Common myeloid progenitor, CD34-positive (primary cell): ENCODE measurements around the gene INO80C.
A peak's percentile ranks its signal among the peaks of the same experiment; 100 is the strongest.

Experiments used
- CTCF ChIA-PET: fragments of 350-600 bp; sonication (Branson Sonifier 250); formaldehyde crosslinking; loops from one replicate; lab custom pipeline; 2021; ENCODE audit warnings: antibody characterized with exemption; lab: Charles Lee
- POLR2A ChIA-PET: fragments of 350-600 bp; sonication (Branson Sonifier 250); formaldehyde crosslinking; loops from one replicate; lab custom pipeline; 2021; ENCODE audit warnings: antibody characterized with exemption; lab: Charles Lee
- DNase-seq, 3 donors: peaks; one replicate each; pipeline versions ENCODE4 v3.0.0 to v3.0.0-alpha.2; 2013
- H3K27ac ChIP-seq, 2 experiments: 1 replicate in 1 of 2; 2 replicates in 1 of 2; pipeline ENCODE4 v1.7.0; 2013; ENCODE audit warnings: inconsistent platforms in 2 of 2, low read length in 2 of 2, mild to moderate bottlenecking in 2 of 2, low read depth in 1 of 2, moderate library complexity in 1 of 2; ENCODE audit not compliant: severe bottlenecking in 2 of 2, insufficient read depth in 1 of 2, poor library complexity in 1 of 2
- H3K27me3 ChIP-seq, 5 experiments: replicated peaks in 2 of 5; 1 replicate in 3 of 5; 2 replicates in 2 of 5; pipeline versions ENCODE4 v1.6.1 to v1.7.0; 2013; ENCODE audit warnings: low read length in 4 of 5, mild to moderate bottlenecking in 2 of 5, moderate library complexity in 2 of 5, inconsistent platforms in 1 of 5; ENCODE audit not compliant: insufficient read depth in 5 of 5, control insufficient read depth in 4 of 5
- H3K36me3 ChIP-seq, 4 experiments: 1 replicate in 2 of 4; 2 replicates in 2 of 4; pipeline versions ENCODE4 v1.6.1 to v1.7.0; 2013; ENCODE audit warnings: low read length in 3 of 4, control low read depth in 1 of 4, mild to moderate bottlenecking in 1 of 4; ENCODE audit not compliant: control insufficient read depth in 4 of 4, insufficient read depth in 4 of 4
- H3K4me1 ChIP-seq, 4 experiments: 1 replicate in 3 of 4; 2 replicates in 1 of 4; pipeline versions ENCODE4 v1.6.1 to v1.7.1; 2013; ENCODE audit warnings: low read length in 3 of 4, mild to moderate bottlenecking in 3 of 4, control low read depth in 1 of 4, inconsistent platforms in 1 of 4, moderate library complexity in 1 of 4; ENCODE audit not compliant: control insufficient read depth in 4 of 4, insufficient read depth in 4 of 4; ENCODE audit errors: control extremely low read depth in 1 of 4
- H3K4me3 ChIP-seq, 7 experiments: 1 replicate in 4 of 7; 2 replicates in 3 of 7; pipeline versions ENCODE4 v1.5.1 to v1.7.0; 2013; ENCODE audit warnings: mild to moderate bottlenecking in 7 of 7, low read length in 6 of 7, moderate library complexity in 6 of 7, inconsistent platforms in 2 of 7, low read depth in 2 of 7, control low read depth in 1 of 7; ENCODE audit not compliant: insufficient read depth in 4 of 7, control insufficient read depth in 1 of 7; ENCODE audit errors: extremely low read depth in 1 of 7
- H3K9me3 ChIP-seq, 5 experiments: 1 replicate in 4 of 5; 2 replicates in 1 of 5; pipeline versions ENCODE4 v1.6.1 to v1.7.1; 2013; ENCODE audit warnings: low read length in 4 of 5, mild to moderate bottlenecking in 2 of 5, inconsistent platforms in 1 of 5, low read depth in 1 of 5, moderate library complexity in 1 of 5; ENCODE audit not compliant: control insufficient read depth in 4 of 5, insufficient read depth in 2 of 5; ENCODE audit errors: control extremely low read depth in 1 of 5
- WGBS: methylation state at CpG from one replicate; pipeline ENCODE4 v1.1.5; 2013; ENCODE audit not compliant: insufficient coverage; 5-methylcytosine and 5-hydroxymethylcytosine counted together

INO80C gene

GRCh38 chr18:35500113-35500512 lies 2.4 kb upstream of the INO80C start:
- no peak for DNase-seq
- ChIA-PET CTCF (interaction anchor here (0.7 kb wide), 1 partner anchor 30 kb away, joined by 3 read pairs; no protein-coding TSS in a partner anchor), POLR2A (no interaction called here)
- Histone ChIP-seq H3K27ac (no peak overlapping the region), H3K36me3 (no peaks in the 10 kb centered on the region), H3K27me3 (no peaks in the 10 kb centered on the region), H3K4me3 (no peak overlapping the region), H3K4me1 (peaks cover 20 to 28% (median 22%) of the 10 kb centered on the region in 4 experiments), H3K9me3 (no peaks in the 10 kb centered on the region)
- 33% methylated on average over 2 of the region's 3 CpGs for WGBS

GRCh38 chr18:35497027-35497369 lies 762 bp downstream of the INO80C start:
- no peaks in the 10 kb centered on the region for H3K27me3 ChIP-seq
- peak in 1 of 3 donors; percentile 58 for DNase-seq
- no peaks in the 10 kb centered on the region for H3K36me3 ChIP-seq
- peak overlapping the region; percentile 89 to 96 for H3K27ac ChIP-seq
- ChIA-PET CTCF (interaction anchor here (1.2 to 1.7 kb wide), 4 partner anchors 9 to 89 kb away, joined by 3 to 7 read pairs (median 4); no protein-coding TSS in a partner anchor), POLR2A (interaction anchor here (0.5 to 1.3 kb wide), 8 partner anchors 18 to 632 kb away, joined by 3 to 7 read pairs (median 4); partner anchors contain the start of genes SLC39A6 and ZNF24)
- no peaks in the 10 kb centered on the region for H3K9me3 ChIP-seq
- H3K4me1 ChIP-seq, result peaks cover 23 to 33% (median 30%) of the 10 kb centered on the region in 4 experiments
- peak overlapping the region in 6 of 7 experiments; percentile 58 to 93 (median 88) for H3K4me3 ChIP-seq
- 0% methylated on average over 2 of the region's 5 CpGs for whole genome bisulfite sequencing

- CTCF ChIA-PET, result interaction anchor here (0.6 to 1.6 kb wide), 5 partner anchors 13 to 166 kb away, joined by 3 to 5 read pairs (median 4); no protein-coding TSS in a partner anchor
Measured at GRCh38 chr18:35495536-35496314, 2.0 kb downstream of the INO80C start.

GRCh38 chr18:35494251-35495220 lies 3.2 kb downstream of the INO80C start:
- H3K27ac ChIP-seq, result no peak overlapping the region
- DNase-seq, result peak in 1 of 3 donors; percentile 56
- 86% methylated on average over 4 of the region's 8 CpGs for WGBS
- peaks cover 23 to 51% (median 44%) of the 10 kb centered on the region in 4 experiments for H3K4me1 ChIP-seq
- peak overlapping the region in 2 of 7 experiments; percentile 3 to 7 for H3K4me3 ChIP-seq
- no peaks in the 10 kb centered on the region for H3K36me3 ChIP-seq
- H3K27me3 ChIP-seq, result no peaks in the 10 kb centered on the region
- CTCF ChIA-PET, result interaction anchor here (0.6 to 1.6 kb wide), 8 partner anchors 11 to 168 kb away, joined by 3 to 5 read pairs (median 4); no protein-coding TSS in a partner anchor
- POLR2A ChIA-PET, result interaction anchor here (0.5 kb wide), 1 partner anchor 9 kb away, joined by 8 read pairs; no protein-coding TSS in a partner anchor
- no peaks in the 10 kb centered on the region for H3K9me3 ChIP-seq

More at GRCh38 chr18:35495536-35496314, 2.0 kb downstream of the INO80C start:
- POLR2A ChIA-PET, result interaction anchor here (1.3 kb wide), 1 partner anchor 33 kb away, joined by 3 read pairs; no protein-coding TSS in a partner anchor
- H3K27me3 ChIP-seq, result no peaks in the 10 kb centered on the region
- peak in 2 of 3 donors; percentile 56 to 58 for DNase-seq
- peak overlapping the region in 1 of 2 experiments; percentile 15 for H3K27ac ChIP-seq
- H3K36me3 ChIP-seq, result no peaks in the 10 kb centered on the region
- peaks cover 23 to 46% (median 42%) of the 10 kb centered on the region in 4 experiments for H3K4me1 ChIP-seq
- 20% methylated on average over 1 of the region's 7 CpGs for WGBS
- no peaks in the 10 kb centered on the region for H3K9me3 ChIP-seq
- peak overlapping the region in 4 of 7 experiments; percentile 23 to 93 (median 86) for H3K4me3 ChIP-seq

- CTCF ChIA-PET, result interaction anchor here (0.8 to 1.3 kb wide), 5 partner anchors 9 to 91 kb away, joined by 3 to 5 read pairs (median 4); no protein-coding TSS in a partner anchor
- 77% methylated on average over 3 of the region's 5 CpGs for WGBS
- DNase-seq, result peak in 1 of 3 donors; percentile 24
- H3K4me3 ChIP-seq, result no peak overlapping the region
- H3K36me3 ChIP-seq, result no peaks in the 10 kb centered on the region
- POLR2A ChIA-PET, result no interaction called here
- no peaks in the 10 kb centered on the region for H3K9me3 ChIP-seq
- no peaks in the 10 kb centered on the region for H3K27me3 ChIP-seq
- peak overlapping the region in 1 of 2 experiments; percentile 18 for H3K27ac ChIP-seq
- peaks cover 17 to 44% (median 39%) of the 10 kb centered on the region in 4 experiments for H3K4me1 ChIP-seq
Measured at GRCh38 chr18:35491700-35492077, 6.1 kb downstream of the INO80C start.

- Histone ChIP-seq H3K4me3 (no peak overlapping the region), H3K9me3 (no peaks in the 10 kb centered on the region), H3K36me3 (no peaks in the 10 kb centered on the region), H3K27me3 (no peaks in the 10 kb centered on the region), H3K4me1 (peaks cover 12 to 38% (median 33%) of the 10 kb centered on the region in 4 experiments), H3K27ac (no peak overlapping the region)
- WGBS, result 70% methylated on average over 8 of the region's 10 CpGs
- ChIA-PET CTCF (interaction anchor here (0.6 to 1.3 kb wide), 5 partner anchors 13 to 390 kb away, joined by 3 to 5 read pairs (median 4); no protein-coding TSS in a partner anchor), POLR2A (no interaction called here)
- no peak for DNase-seq
Measured at GRCh38 chr18:35490894-35491699, 6.7 kb downstream of the INO80C start.
